ENCODE results near the gene ATG4B. TPM values are rescaled to one million over a fixed set of nuclear protein-coding genes. Genes with fewer than 3 reads are reported as not detected.

Gene ATG4B
- total and polyA plus RNA-seq, 2 of the 4 experiments (the other 2 are of a cell fraction) = 113 to 146 TPM

DNA sequence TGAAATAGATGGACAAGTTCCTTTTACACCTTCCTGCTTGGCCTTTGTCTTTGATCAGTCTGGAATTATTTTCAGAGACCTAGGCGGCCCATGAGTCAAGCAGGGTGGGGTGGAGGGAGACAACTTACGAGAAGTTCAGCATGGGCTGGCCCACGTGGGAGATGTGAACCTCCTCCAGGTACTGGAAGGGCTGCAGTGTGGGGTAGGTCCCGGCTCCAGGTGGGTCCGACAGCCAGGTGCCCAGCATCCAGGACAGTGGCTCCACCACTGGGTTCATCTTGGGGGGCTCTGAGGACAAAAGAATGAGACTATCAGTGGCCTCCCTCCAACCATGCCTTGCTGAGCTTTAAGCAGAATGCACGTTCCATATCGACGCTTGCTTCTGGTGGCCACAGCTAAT, 31.3 kb upstream of the ATG4B start:
- no peak for ATAC-seq (ENCODE audit: low read depth)
- H2BK5ac ChIP-seq (ENCODE audit: low read depth, low read length, poor library complexity, severe bottlenecking) = no peak overlapping the region
- no peak for DNase-seq
- dilution Hi-C loops (cut with HindIII; ENCODE audit: low sequenced_read_pairs, unreplicated experiment) = no loop called here
- H3K4ac ChIP-seq (ENCODE audit: low read depth, low read length) = no peak overlapping the region
- no peak overlapping the region for H3K14ac ChIP-seq (replicated peaks; ENCODE audit: low read depth, low read length)
- H3K36me3 ChIP-seq (ENCODE audit: control insufficient read depth, insufficient read depth, low read length) = peaks cover 31% of the 10 kb centered on the region
- H4K5ac ChIP-seq (ENCODE audit: low read depth, low read length) = no peak overlapping the region
- H3K18ac ChIP-seq (ENCODE audit: low read depth, low read length) = no peak overlapping the region
- no peaks in the 10 kb centered on the region for H3K27me3 ChIP-seq (ENCODE audit: control insufficient read depth, insufficient read depth, low read length)
- no peak for TF ChIP-seq RAD21 (IDR thresholded peaks at IDR 0.05; ENCODE audit: low read length)
- TF ChIP-seq, protein P1, sequence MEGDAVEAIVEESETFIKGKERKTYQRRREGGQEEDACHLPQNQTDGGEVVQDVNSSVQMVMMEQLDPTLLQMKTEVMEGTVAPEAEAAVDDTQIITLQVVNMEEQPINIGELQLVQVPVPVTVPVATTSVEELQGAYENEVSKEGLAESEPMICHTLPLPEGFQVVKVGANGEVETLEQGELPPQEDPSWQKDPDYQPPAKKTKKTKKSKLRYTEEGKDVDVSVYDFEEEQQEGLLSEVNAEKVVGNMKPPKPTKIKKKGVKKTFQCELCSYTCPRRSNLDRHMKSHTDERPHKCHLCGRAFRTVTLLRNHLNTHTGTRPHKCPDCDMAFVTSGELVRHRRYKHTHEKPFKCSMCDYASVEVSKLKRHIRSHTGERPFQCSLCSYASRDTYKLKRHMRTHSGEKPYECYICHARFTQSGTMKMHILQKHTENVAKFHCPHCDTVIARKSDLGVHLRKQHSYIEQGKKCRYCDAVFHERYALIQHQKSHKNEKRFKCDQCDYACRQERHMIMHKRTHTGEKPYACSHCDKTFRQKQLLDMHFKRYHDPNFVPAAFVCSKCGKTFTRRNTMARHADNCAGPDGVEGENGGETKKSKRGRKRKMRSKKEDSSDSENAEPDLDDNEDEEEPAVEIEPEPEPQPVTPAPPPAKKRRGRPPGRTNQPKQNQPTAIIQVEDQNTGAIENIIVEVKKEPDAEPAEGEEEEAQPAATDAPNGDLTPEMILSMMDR (conservative IDR thresholded peaks at IDR 0.05; ENCODE audit: low read depth, low read length) = no peak
- TF ChIP-seq FOS (IDR thresholded peaks at IDR 0.05; ENCODE audit: low read depth, low read length) = no peak
- no peak for TF ChIP-seq RCOR1 (IDR thresholded peaks at IDR 0.05; ENCODE audit: insufficient replicate concordance, low read length)
- H2AFZ ChIP-seq (replicated peaks; ENCODE audit: low read length, poor library complexity) = no peak overlapping the region
- H4K91ac ChIP-seq (ENCODE audit: insufficient read depth, low read depth, low read length) = no peak overlapping the region
- CTCF ChIA-PET = no interaction called here
- no peak overlapping the region for H3K4me3 ChIP-seq (ENCODE audit: insufficient read depth, low read depth, low read length)
- no peaks in the 10 kb centered on the region for H3K9me3 ChIP-seq (ENCODE audit: control insufficient read depth, insufficient read depth, low read length)
- no peak overlapping the region for H3K4me2 ChIP-seq (ENCODE audit: low read depth, low read length)
- WGBS, 2 experiments (ENCODE audit: extremely low coverage in 2 of 2, insufficient read length in 1 of 2) = 100% methylated on average over 4 of the region's 8 CpGs; no CpG with 5 or more reads in 1 of the 2 experiments
- 0 out of 2 replicates have a peak, but pooled peaks cover 4% of the 10 kb centered on the region for H3K9me1 ChIP-seq (ENCODE audit: insufficient read depth, low read length)
- H3K9ac ChIP-seq (ENCODE audit: low read depth, low read length) = no peak overlapping the region
- peaks cover 5% of the 10 kb centered on the region; the same call in 1 of the 2 replicates for H3K4me1 ChIP-seq (ENCODE audit: control insufficient read depth, insufficient read depth, low read length)
- no peaks in the 10 kb centered on the region; the same call in 1 of the 2 replicates for H4K20me1 ChIP-seq (ENCODE audit: insufficient read depth, low read length)
- no peak overlapping the region for H3K27ac ChIP-seq (ENCODE audit: insufficient read depth, low read length)
- H3K79me1 ChIP-seq (ENCODE audit: low read depth in 1 of 2, low read length in 2 of 2) = peaks cover 20 to 43% of the 10 kb centered on the region in 2 experiments
- H2BK15ac ChIP-seq (ENCODE audit: low read depth, low read length) = no peak overlapping the region
- peak overlapping the region; percentile 5 for H2AK9ac ChIP-seq (replicated peaks; ENCODE audit: low read depth, low read length, poor library complexity)
- H2AK5ac ChIP-seq (ENCODE audit: low read depth, low read length) = no peak overlapping the region
- POLR2A ChIA-PET (ENCODE audit: unreplicated experiment) = no interaction called here
- intact Hi-C loops (cut with micrococcal nuclease) = no loop called here
- H3K56ac ChIP-seq (ENCODE audit: extremely low read depth, insufficient read depth, low read length) = no peak overlapping the region
- in situ Hi-C loops (cut with MboI; ENCODE audit: low sequenced_read_pairs) = no loop called here
- no peak overlapping the region for H4K8ac ChIP-seq (ENCODE audit: low read depth in 2 of 2, low read length in 2 of 2)
- H3K23ac ChIP-seq (ENCODE audit: low read depth, low read length) = no peak overlapping the region
- BruUV-seq (replicated peaks) = no TSS peak
- H2BK120ac ChIP-seq (ENCODE audit: low read depth, low read length) = no peak overlapping the region
- H2BK20ac ChIP-seq (ENCODE audit: low read depth, low read length) = no peak overlapping the region
